Activated gamma-delta T cell (primary cell): Measurements from ENCODE around the gene TYMS.

Experiments used
- DNase-seq: peaks from one replicate; lab custom pipeline; 2025; lab: John Stamatoyannopoulos, UW

The TYMS gene

GRCh38 chr18:711657-712400, 54.4 kb downstream of the TYMS start:
- no peak for DNase-seq

GRCh38 chr18:712401-713134, 55.1 kb downstream of the TYMS start, which contains the start of gene ENOSF1:
ENOSF1 (minus strand) TSS chr18:712630; CDS start chr18:712587, 43 bp downstream.
- DNase-seq: peak; percentile 67

GRCh38 chr18:713135-713490, 55.7 kb downstream of the TYMS start:
- DNase-seq: peak; percentile 26

- no peak for DNase-seq
These were observed 58.2 kb downstream of the TYMS start for GRCh38 chr18:715626-716025.

- DNase-seq: no peak
These were observed 59.5 kb downstream of the TYMS start for GRCh38 chr18:717003-717402.
